Esophagus mucosa (tissue), 1 donor: ENCODE measurements around the gene CTSH. TPM values are rescaled to one million over a fixed set of nuclear protein-coding genes. Genes with fewer than 3 reads are reported as not detected.
"Not testable (repeated sequence)": the region's sequence is repeated elsewhere in the genome, so short reads cannot be mapped to it uniquely, and the experiment has no call there.

Experiments used
- ATAC-seq: fragments of 200-7000 bp; cut with Tn5 transposase; one replicate; pipeline ENCODE4 v1.9.1; 2020
- total RNA-seq: library from RNA; stranded (reverse); gene quantifications from one replicate; pipeline ENCODE4 v1.2.4, GENCODE V29; 2023
- donor health status: DM: yes; HTN: yes; CAD: no.

CTSH gene
- total RNA-seq, 1 donor from 2014 or later = 56.4 TPM

DNA sequence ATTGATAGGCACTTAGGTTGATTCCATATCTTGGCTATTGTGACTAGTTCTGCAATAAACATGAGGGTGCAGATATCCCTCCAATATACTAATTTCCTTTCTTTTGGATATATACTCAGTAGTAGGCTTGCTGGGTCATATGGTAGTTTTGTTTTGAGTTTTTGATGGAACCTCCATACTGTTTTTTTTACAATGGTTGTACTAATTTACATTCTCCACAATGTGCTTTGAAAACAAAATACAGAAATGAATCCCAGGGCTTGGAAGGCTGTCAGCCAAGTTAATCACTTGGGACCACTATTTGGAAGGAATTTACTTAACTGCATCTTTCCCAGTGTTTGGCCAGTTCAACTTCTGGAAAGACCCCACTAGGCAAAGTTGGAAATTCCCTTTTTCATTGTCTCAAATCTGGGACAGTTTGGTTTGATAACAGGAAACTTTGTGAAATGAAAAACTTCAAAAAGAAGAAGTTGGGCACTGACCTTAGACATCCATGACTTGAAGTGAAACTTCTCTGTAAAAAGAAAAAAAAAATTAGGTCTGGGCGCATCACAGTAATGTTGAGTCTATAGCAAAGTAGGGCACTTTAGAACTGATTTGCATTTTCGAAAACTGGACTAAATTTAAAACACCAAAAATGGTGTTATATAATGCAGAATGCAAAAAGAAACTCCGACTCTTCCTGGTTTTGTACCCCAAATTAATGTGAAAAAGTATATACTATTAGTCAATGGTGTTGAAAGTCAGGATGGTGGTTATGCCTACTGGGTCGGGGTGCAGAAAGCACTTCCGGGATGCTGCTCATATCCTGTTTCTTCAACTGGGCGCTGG lies 6.0 kb downstream of the CTSH start:
- peak; percentile 38 for ATAC-seq

DNA sequence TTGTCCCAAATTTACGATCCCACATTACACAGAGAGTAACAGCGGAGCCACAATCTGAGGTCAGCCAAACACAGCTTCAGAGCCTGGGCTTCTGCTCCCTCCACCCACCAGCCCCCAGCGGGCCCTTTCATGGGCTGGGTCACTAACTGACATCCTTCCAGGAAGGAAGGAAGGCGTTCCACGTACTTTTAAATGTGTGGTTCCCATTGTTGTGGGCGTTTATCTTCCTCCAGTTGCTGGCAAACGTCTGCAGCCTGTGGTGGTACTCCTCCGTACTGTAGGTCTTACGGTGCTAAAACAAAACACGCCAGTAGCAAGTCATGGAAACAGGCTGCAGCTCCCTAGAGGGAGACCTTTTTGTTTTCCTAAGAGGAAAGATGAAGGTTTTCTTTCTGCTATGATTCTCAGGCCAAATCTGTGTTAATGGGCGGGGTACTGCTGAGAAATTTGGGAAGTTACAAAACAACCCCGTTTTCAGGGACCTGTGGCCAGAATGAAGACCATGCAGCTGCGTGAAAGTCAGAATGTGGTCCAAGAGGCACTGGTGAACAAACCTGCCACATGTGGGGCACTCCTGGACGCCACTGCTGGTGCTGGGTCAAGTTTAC lies 7.6 kb downstream of the CTSH start:
- no peak for ATAC-seq

DNA sequence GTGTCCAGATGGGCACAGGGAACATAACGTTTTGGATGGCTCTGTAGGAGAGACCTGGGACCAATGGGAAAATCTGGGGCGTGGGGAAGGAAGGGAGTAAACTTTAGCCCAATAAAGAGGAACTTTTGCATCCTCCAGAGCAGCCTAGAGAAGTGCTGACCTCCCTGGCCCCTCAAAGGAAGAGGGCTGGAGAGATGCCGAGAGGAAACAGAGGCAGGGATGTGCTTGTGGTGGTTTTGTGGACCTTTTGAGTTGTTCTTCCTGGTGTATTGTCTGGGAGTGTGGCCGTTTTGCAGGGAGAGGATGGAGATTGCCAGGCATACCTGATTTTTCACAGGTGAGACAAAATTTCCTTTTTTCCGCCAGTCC lies 10.2 kb downstream of the CTSH start:
- no peak for ATAC-seq

DNA sequence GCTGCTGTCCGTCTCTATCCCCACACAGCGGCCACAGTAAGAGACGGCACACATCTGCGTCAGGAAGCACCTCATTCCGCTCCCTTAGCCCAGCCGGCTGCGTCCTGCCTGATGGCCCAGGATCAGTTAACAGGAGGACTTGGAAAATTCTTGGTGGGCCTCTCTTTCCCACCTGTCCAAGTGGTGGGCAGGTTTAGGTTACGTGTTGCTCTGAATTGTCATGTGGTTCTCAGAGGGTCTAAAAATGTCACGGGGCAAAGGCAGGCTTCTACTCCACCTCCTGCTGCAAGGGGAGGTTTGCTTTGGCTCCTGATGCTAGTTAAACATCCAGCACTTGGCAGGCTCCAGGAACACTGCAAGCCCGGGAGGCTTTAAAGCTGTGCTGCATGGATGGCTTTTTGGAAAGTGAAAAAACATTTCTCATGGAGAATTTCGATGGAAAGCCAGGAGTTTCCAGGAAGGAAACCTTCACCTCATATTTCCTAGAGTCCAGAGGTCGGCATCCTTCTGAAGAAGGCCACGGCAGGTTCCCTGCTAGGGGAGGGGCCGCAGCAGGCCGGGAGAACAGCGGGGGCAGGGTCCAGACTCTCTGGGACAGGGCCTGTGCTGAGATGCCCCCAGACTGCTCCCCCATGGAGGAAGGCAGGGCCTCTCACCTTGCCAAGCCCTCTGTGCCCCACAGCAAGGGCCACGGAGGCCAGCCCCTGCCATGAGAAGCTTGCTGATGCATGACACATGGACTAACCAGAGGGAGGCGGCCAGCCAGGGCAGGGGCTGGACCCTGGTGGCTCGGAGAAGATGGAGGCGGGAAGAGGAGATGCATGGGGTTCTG lies 10.8 kb downstream of the CTSH start:
- no peak for ATAC-seq

DNA sequence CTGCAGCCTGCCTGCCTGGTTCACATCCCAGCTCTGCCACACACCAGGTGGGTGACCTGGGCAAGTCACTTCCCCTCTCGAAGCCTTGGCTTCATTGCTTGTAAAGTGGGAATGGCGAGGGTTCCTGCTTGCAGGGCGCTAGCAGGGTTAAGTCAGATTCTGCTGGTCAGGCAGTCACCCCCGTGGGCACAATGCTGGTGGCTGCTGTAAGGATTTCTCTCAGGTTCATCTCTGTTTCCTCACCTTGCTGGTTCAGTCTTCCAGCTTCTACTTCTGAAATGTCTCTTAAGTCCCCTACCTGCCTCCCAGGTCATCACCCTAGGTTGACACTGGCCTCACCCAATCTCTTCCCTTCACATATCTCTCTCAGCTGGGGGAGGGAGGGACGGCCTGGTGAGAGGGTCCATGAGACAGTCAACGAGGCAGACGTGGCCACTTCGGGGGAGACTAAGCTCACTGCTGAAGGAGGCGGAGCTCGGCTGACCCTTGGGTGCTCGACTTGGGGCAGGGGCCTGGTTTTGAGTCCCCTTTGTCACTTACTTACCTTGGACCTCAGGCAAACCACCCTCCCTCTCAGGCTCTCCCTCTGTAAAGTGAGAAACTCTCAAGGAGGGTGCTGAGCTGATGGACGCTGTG lies 11.5 kb downstream of the CTSH start:
- no peak for ATAC-seq

DNA sequence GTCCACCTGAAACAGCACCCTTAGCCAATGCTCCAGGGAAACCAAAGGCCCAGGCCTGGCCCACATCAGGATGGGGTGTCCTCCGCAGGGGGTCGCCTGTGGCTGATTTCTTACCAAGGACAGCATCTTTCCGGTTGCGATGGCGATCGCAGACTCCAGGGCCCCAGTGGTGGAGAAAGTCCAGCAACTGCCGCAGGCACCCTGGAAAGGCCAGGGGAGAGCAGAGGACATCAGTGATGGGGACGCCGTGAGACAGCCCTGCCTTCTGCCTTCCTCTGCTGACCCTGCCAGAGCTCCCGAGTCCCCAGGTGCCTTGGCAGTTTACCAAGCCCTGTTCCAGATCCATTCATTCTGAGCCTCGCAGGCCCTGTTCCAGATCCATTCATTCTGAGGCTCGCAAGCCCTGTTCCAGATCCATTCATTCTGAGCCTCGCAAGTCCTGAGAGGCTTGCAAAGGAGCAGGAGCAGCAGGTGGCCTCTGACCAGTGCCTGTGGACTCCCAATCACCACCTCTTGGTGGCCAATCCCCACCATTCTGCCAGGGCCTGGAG lies 12.5 kb downstream of the CTSH start:
- no peak for ATAC-seq

DNA sequence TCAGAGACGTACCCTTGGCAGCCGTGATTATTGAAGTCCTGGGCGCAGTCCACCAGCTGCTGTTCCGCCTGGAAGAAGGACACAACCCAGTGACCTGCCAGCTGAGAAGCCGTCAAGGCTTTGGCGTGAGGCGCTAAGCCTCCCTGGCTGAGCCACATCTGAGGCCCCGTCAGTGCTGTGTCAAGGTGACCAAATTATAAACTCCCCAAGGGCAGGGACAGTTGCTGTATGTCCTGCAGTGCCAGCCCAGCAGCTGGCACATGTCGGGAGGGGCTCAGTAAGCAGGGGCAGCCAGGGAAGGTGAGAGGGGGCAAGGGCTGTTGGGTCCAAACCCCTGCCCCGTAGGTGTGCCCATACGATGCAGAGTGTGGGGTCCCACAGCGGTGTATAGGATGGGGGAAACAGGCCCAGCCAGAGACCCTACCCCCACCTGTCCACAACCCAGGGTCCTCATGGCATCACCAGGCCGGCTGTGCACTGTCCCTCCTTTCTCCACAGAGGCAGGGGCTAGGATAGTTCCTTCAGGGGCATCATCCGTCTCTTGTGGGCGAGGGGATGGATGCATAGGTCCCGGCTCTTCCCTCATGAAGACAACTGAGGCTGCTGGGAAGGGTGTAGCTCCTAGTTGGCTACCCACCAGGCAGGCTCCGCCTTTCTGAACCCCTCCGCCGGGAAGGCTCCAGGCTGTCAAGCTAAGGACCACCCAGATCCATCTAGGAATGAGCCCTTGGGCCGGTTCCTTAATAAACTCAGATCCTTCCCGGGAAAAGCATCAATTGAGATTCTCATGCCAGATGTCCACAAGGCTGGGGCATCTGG lies 13.2 kb downstream of the CTSH start:
- peak; percentile 9 for ATAC-seq

DNA sequence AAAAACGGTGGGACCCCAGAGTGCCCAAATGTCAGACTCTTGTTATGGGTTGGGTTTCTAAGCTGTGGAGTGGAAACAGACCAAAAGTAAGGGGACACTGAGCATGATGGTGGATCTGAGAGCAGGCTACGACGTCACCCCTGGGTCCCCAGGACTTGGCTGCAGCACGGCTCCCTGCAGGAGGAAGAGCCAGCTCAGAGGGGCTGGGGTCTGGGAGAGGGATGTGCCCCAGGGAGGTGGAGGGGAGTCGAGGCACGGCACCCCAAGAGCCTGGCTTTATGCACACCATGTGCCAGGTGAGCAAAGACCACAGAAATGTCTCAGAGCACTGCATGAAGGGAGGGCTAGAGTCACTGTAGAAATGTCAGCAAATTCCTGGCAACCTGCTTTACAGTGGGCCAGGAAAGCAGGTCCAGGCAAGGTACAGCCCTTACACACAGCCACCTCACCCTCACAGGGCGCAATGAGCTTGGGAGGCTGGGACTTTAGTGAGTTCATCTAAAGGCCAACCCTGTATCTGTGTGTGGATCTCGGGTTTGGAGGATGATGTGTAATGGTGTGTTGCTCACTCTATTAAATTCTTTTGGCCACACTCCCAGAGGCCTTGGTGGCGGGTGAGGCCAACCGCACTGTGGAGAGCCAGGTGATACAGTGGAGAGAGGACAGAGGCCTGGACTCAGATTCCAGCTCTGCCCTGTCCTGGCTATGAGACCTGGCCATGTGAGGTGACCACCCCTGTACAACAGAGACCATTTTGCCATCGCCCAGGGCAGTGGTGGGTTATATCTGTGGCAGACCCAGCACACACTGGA lies 14.1 kb downstream of the CTSH start:
- peak; percentile 90 for ATAC-seq

DNA sequence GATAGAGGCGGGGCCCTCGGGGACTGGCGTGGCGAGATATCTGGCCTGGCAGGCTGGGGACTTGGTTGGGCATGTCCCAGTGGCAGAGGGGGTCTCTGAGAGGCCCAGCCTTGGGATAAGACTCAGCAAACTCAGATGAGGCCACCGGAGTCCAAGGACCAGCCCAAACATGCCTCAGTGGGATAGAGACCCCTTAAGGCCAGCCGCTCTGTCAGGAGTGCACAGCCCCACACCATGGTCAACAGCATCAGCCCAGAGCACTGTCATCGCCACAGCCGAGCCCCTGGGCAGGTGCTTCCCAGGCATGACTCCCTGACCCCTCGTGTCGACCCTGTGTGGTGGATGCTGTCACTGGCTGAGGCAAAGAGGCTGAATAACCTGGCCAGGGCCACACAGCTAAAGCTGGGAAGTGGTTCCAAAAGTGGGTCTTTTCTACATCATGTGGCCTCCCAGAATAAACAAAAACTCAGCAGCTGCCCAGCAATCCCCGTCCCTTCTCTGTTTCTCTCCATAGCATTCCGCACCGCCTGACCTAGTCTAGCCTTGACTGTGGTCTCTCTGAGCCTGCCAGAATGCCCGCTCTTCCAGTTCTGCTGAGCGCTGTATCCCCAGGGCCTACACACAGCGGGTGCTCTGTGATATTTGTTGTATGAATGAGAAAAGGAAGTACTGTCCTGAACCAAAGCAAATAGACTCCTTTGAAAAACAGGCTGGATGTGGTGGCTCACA lies 15.1 kb downstream of the CTSH start:
- ATAC-seq = peak; percentile 31

DNA sequence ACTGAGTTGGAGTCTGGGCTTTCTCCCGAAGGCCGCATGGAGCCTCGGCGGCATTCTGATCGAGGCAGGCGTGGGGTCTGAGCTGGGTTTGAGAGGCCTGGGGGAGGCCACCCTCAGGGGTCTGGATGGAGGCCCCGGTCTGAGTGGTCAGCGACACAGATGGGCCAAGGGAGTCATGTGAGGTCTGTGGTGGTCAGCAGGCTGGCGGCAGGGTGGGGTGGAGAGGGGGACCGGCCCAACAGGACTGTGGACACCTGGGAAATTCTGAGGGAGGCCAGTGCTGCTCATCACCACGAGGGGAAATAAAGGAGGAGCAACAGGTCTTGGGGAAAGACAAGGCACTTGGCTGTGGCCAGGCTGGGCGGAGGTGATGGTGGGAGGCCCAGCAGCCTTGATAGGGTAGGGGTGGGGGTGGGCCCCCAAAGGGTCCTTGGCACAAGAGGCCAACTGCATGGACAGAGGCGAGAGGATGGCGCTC lies 16.2 kb downstream of the CTSH start:
- no peak for ATAC-seq

DNA sequence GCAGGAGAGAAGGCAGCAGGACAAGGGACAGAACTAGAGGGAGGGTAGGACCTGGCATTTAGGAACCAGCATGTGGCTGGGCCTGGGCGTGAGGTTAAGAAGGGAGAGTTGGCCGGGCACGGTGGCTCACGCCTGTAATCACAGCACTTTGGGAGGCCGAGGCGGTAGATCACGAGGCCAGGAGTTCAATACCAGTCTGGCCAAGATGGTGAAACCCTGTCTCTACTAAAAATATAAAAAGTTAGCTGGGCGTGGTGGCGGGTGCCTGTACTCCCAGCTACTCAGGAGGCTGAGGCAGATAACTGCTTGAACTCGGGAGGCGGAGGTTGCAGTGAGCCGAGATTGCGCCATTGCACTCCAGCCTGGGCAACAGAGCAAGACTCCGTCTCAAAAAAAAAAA lies 16.7 kb downstream of the CTSH start:
- not testable (repeated sequence) for ATAC-seq

DNA sequence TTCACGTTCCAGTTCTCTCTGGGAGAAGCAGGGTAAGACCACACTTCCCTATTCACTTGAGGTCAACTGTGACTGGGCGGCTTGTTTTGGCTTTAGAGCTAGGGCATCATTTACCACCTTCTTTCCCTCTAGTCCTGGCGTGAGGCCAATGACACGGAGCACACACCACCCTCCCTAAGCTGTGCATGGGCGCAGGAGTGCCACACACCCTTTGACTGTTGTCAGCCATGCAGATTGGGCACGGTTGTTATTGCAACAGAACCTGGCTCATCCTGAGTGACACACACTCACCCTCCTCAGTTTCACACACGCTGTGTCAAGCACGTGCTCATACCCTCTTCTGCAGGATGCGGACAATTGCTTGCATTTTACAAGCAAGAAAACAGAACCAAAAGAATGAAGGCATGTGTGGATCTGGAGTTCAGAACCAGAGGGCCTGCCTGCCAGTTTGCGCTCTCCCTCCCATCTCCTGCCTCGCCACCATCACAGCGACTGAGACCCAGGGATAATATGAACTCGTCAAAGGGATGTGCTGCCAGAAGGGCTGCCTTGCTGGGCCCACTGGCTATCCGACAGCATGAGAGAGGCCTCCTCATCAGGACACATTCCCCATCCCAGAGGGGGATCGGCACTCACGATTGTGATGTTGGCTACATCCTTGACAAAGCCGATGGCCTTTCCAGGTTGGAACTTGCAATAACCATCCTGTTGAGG lies 17.6 kb downstream of the CTSH start:
- peak; percentile 67 for ATAC-seq

DNA sequence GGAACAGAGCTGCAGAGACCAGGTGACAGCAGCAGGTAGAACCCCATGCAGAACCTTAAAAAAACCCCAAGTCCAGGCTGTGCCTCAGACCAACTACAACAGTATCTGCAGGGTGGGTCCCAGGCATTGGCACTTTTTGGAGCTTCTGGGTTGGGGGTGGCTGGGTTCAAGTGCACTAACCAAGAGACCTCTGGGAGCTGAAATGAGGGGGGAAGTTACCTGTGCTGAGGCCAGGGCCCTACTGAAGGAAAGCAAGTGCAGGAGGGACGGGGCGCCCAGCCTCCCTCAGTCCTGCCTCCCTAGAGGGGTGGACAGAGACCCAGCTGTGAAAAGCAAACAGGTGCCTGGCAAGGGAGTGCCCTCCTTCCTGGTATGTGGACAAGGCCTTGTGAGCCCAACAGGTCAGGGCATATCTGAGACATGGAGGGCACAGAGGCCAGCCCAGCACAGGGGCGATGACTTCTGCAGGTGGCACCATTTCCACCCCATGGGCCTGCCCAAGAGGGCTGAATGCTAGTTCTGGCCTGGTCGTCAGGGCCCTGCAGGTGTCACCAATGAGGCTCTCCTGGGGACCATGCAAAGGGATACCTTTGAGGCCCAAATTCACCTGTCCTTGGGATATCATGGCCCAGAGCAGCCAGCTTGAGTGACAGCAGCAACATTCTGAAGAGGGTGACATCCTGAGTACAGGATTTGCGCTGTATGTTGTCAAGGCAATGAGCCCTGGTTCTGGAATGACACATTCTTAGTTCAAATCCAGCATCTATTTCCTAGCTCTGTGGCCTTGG lies 18.7 kb downstream of the CTSH start:
- no peak for ATAC-seq

DNA sequence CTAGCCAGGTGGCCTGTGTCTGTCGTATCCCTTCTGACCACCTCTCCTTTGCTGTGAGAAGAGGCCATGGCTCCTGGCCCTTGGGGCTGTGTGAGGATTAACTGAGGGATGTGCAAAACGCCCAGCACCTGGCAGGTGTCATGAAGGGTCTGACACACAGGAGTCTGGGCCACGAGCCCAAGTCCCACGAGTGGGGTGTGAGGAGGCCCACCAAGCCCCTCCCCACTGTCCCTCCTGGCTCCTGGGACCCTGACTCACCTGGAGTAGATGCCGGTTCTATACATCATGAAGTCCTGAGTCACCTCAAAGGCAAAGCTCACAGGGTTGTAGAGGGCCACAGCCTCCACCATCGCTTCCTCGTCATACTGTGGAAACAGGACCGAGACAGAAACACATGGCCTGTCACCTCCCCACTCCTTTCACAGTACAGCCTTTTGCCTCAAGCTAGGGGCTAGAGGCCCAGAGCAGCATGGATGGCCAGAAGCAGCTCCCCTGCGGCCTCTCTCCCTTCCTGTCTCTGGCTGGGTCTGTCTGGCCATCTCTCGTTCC lies 19.7 kb downstream of the CTSH start:
- no peak for ATAC-seq

DNA sequence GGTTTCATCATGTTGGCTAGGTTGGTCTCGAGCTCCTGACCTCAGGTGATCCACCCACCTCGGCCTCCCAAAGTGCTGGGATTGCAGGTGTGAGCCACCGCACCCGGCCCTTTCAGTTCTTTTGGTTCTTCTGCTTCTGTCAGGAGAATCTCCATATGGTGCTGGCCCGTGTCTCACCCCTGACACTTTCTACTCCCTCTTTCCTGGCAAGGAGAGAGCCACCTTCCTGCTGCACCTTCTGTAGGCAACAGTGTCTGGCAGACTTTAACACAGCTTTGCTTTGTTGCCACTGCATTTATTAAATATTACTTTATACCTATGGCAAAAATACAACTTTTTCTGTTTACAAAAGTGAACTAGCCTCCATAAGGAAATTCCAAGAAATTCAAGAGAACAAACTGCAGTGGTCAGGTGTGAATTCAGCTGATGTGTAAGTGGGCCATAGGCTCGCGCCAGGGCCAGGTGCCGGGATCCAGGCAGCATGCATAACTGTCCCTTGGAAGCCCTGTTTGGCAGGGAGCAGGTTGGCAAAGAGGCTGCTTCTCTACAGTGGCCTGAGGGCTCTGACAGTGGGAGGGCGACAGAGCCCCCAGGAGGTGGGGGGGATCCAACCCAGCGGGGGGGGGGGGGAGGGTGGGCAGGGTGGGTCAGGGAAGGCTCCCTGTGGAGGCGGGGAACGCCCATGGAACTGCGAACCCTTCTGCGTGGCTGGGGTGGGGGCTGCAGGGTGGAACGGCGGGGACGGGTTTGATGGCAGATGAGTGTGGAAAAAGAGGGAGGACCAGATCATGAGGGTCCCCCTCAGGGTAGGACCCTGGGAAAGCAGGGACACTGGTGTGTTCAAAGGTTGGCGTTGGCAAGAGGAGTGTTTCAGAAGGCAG lies 21.1 kb downstream of the CTSH start:
- ATAC-seq = no peak

DNA sequence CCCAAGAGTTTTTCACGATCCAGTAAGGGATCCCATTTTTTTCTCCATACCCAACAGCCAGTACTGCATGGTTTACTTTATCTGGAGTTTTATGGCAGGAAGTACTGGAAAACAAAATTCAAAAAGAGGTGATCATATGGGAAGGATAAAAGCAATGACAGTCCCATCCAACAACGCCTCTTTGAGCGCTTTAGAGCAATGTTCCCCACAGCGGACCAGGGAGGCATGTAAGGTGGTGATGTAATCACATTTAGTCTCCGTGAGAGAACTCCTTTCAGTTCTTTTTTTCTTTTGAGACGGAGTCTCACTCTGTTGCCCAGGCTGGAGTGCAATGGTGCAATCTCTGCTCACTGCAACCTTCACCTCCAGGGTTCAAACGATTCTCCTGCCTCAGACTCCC lies 21.8 kb downstream of the CTSH start:
- ATAC-seq = no peak

DNA sequence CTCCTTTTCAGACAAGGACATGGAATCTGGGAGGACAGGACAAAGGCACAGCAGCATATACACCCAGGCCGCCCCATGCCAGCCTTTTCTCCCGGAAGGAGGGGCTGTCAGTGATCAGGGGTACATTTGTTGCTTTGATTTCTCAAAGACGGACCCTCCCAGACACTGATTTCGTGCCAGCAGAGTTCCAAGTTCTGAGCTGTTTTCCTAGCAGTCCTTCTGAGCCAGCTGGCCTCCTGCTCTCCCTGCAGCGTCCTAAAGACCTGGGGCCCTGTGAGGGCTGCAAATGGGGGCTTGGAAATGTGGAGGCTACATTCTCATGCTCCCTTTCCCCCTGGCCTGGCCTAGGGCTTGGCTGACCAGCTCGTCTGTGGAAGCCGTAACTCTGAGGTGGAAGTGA lies 22.3 kb downstream of the CTSH start:
- ATAC-seq = no peak
